ENCODE results near the gene MOB1A. TPM values are rescaled to one million over a fixed set of nuclear protein-coding genes. Genes with fewer than 3 reads are reported as not detected.

MOB1A gene
- total RNA-seq, 1 experiment from 2014 or later: 132 TPM

DNA sequence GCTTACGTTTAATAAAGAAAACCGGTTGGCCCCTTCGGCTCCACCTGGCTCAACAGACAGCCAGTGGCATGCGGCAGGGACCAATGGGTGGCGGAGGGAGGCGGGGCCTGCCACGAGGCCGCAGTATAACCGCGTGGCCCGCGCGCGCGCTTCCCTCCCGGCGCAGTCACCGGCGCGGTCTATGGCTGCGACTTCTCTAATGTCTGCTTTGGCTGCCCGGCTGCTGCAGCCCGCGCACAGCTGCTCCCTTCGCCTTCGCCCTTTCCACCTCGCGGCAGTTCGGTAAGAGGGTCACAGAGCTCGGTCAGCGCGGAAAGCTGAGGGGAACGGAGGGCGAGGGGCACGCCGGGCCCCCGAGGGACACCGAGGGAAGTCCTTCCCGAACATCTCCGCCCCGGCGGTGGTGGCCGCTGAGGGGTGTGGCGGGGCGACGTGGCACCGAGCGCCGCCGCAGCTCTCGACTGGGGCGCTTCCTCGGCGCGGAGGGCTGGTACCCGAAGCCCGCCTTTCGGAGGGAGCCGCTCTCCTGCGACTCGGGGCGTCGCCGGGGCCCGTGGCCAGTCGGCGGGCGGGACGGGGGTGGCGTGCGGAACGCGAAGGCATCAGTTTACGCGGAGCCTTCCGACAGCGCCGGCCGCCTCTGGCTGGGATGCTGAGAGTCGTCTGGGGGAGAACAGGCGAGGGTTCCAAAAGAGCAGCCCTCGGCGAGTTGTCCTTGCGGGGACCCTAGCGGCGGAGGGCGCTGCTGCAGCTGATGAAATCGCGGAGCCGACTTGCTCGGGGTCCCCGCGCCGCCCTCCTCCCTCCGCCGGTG lies 20.0 kb upstream of the MOB1A start, which contains the start of gene MTHFD2:
Gene MTHFD2 (plus strand): TSS at position 155 of the 814 bp plus-strand sequence. CDS start 27 bp downstream, at position 182.
- H3K9me2 ChIP-seq (ENCODE audit: insufficient read depth): no peaks in the 10 kb centered on the region
- no TSS peak for BruUV-seq (replicated peaks)
- peaks cover 52% of the 10 kb centered on the region for H3K79me2 ChIP-seq (ENCODE audit: insufficient read depth, low read length)
- peak; percentile 99 for TF ChIP-seq POLR2A (IDR thresholded peaks at IDR 0.05; ENCODE audit: borderline replicate concordance, extremely low read depth, insufficient read depth, insufficient read length)
- TF ChIP-seq SRF (IDR thresholded peaks at IDR 0.05; ENCODE audit: low read depth): no peak
- TF ChIP-seq, protein P1, sequence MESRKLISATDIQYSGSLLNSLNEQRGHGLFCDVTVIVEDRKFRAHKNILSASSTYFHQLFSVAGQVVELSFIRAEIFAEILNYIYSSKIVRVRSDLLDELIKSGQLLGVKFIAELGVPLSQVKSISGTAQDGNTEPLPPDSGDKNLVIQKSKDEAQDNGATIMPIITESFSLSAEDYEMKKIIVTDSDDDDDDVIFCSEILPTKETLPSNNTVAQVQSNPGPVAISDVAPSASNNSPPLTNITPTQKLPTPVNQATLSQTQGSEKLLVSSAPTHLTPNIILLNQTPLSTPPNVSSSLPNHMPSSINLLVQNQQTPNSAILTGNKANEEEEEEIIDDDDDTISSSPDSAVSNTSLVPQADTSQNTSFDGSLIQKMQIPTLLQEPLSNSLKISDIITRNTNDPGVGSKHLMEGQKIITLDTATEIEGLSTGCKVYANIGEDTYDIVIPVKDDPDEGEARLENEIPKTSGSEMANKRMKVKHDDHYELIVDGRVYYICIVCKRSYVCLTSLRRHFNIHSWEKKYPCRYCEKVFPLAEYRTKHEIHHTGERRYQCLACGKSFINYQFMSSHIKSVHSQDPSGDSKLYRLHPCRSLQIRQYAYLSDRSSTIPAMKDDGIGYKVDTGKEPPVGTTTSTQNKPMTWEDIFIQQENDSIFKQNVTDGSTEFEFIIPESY (IDR thresholded peaks at IDR 0.05; ENCODE audit: extremely low read depth, insufficient replicate concordance, low read length): no peak
- TF ChIP-seq YY1 (IDR thresholded peaks at IDR 0.05; ENCODE audit: extremely low read depth, insufficient replicate concordance, low read depth, low read length): peak; percentile 42
- peak; percentile 98 for TF ChIP-seq POLR2AphosphoS5 (IDR thresholded peaks at IDR 0.05; ENCODE audit: low read depth, low read length)
- TF ChIP-seq, protein P2, sequence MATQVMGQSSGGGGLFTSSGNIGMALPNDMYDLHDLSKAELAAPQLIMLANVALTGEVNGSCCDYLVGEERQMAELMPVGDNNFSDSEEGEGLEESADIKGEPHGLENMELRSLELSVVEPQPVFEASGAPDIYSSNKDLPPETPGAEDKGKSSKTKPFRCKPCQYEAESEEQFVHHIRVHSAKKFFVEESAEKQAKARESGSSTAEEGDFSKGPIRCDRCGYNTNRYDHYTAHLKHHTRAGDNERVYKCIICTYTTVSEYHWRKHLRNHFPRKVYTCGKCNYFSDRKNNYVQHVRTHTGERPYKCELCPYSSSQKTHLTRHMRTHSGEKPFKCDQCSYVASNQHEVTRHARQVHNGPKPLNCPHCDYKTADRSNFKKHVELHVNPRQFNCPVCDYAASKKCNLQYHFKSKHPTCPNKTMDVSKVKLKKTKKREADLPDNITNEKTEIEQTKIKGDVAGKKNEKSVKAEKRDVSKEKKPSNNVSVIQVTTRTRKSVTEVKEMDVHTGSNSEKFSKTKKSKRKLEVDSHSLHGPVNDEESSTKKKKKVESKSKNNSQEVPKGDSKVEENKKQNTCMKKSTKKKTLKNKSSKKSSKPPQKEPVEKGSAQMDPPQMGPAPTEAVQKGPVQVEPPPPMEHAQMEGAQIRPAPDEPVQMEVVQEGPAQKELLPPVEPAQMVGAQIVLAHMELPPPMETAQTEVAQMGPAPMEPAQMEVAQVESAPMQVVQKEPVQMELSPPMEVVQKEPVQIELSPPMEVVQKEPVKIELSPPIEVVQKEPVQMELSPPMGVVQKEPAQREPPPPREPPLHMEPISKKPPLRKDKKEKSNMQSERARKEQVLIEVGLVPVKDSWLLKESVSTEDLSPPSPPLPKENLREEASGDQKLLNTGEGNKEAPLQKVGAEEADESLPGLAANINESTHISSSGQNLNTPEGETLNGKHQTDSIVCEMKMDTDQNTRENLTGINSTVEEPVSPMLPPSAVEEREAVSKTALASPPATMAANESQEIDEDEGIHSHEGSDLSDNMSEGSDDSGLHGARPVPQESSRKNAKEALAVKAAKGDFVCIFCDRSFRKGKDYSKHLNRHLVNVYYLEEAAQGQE (IDR thresholded peaks at IDR 0.05; ENCODE audit: low read depth): no peak
- TF ChIP-seq CEBPB (IDR thresholded peaks at IDR 0.05; ENCODE audit: low read depth): peak; percentile 57; the same call in 1 of the 2 replicates
- TF ChIP-seq EGR1 (IDR thresholded peaks at IDR 0.05; ENCODE audit: low read depth): no peak; the same call in 1 of the 2 replicates
- peak; percentile 98 for TF ChIP-seq SIN3A (IDR thresholded peaks at IDR 0.05; ENCODE audit: low read depth)
- peak; percentile 52 for TF ChIP-seq ZFX (IDR thresholded peaks at IDR 0.05)
- no peak for TF ChIP-seq FOSL1 (IDR thresholded peaks at IDR 0.05; ENCODE audit: low read depth)
- TF ChIP-seq TCF7L2 (IDR thresholded peaks at IDR 0.05; ENCODE audit: borderline replicate concordance, extremely low read depth, insufficient read depth, insufficient read length): no peak
- 0 out of 2 replicates have a peak, but pooled peaks have one; percentile 28 for TF ChIP-seq RAD21 (IDR thresholded peaks at IDR 0.05; ENCODE audit: low read depth)
- TF ChIP-seq ZNF274 (IDR thresholded peaks at IDR 0.05; ENCODE audit: low read depth, low read length): no peak
- TF ChIP-seq, protein P3, sequence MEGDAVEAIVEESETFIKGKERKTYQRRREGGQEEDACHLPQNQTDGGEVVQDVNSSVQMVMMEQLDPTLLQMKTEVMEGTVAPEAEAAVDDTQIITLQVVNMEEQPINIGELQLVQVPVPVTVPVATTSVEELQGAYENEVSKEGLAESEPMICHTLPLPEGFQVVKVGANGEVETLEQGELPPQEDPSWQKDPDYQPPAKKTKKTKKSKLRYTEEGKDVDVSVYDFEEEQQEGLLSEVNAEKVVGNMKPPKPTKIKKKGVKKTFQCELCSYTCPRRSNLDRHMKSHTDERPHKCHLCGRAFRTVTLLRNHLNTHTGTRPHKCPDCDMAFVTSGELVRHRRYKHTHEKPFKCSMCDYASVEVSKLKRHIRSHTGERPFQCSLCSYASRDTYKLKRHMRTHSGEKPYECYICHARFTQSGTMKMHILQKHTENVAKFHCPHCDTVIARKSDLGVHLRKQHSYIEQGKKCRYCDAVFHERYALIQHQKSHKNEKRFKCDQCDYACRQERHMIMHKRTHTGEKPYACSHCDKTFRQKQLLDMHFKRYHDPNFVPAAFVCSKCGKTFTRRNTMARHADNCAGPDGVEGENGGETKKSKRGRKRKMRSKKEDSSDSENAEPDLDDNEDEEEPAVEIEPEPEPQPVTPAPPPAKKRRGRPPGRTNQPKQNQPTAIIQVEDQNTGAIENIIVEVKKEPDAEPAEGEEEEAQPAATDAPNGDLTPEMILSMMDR (IDR thresholded peaks at IDR 0.05 in 2 of 3, conservative IDR thresholded peaks at IDR 0.05 in 1 of 3; ENCODE audit: borderline replicate concordance in 1 of 3, insufficient read depth in 1 of 3, low read depth in 2 of 3, low read length in 2 of 3): peak; percentile 25 to 76 (median 65); a peak in 5 of 6 replicates
- no peak for TF ChIP-seq EZH2phosphoT487 (IDR thresholded peaks at IDR 0.05; ENCODE audit: borderline replicate concordance)
- TF ChIP-seq JUND (IDR thresholded peaks at IDR 0.05): no peak
- TF ChIP-seq CBX3 (IDR thresholded peaks at IDR 0.05; ENCODE audit: low read depth): peak; percentile 86
- no peak for TF ChIP-seq EZH2 (IDR thresholded peaks at IDR 0.05)

More for the DNA sequence above, 20.0 kb upstream of the MOB1A start, which contains the start of gene MTHFD2:
- DNase-seq (ENCODE audit: low read depth, low spot score) (peak; percentile 65), ATAC-seq (peak; percentile 93)
- intact Hi-C loops (cut with micrococcal nuclease): no loop called here
- CTCF ChIA-PET: no interaction called here
- H3K4me1 ChIP-seq (ENCODE audit: control insufficient read depth in 1 of 2, insufficient read depth in 2 of 2, low read length in 2 of 2): peaks cover 17 to 19% of the 10 kb centered on the region in 2 experiments; a peak in 3 of 4 replicates
- POLR2A ChIA-PET: interaction anchor here (1.1 to 2.3 kb wide), 5 partner anchors 9 to 370 kb away, joined by 4 to 8 read pairs (median 5); partner anchors contain the start of genes MOB1A and STAMBP
- peak within 1 kb of the TSS; percentile 94 for H3K27ac ChIP-seq (ENCODE audit: low read depth, low read length)
- no peaks in the 10 kb centered on the region for H3K27me3 ChIP-seq (ENCODE audit: insufficient read depth, low read length)
- H3K4me2 ChIP-seq (ENCODE audit: low read length): peak within 1 kb of the TSS; percentile 97
- peak within 1 kb of the TSS; percentile 34 for H2AFZ ChIP-seq (ENCODE audit: low read depth, low read length, poor library complexity, severe bottlenecking)
- peak within 1 kb of the TSS; percentile 93 to 96 for H3K4me3 ChIP-seq (replicated peaks in 1 of 2; ENCODE audit: low read depth in 1 of 2, low read length in 2 of 2)
- H3K9me3 ChIP-seq (ENCODE audit: control insufficient read depth in 1 of 2, insufficient read depth in 1 of 2, low read depth in 1 of 2, low read length in 2 of 2): no peaks in the 10 kb centered on the region
- H3K9ac ChIP-seq (ENCODE audit: low read length): peak within 1 kb of the TSS; percentile 100
- RAD21 ChIA-PET (ENCODE audit: low non-redundant PET in 1 of 2, low total read pairs in 2 of 2, uncharacterized antibody in 2 of 2, unreplicated experiment in 2 of 2): no interaction called here
- H3K36me3 ChIP-seq (ENCODE audit: control insufficient read depth in 1 of 2, insufficient read depth in 2 of 2, low read length in 2 of 2): peaks cover 5 to 8% of the 10 kb centered on the region in 2 experiments; a peak in 2 of 4 replicates
- H4K20me1 ChIP-seq (ENCODE audit: insufficient read depth): peaks cover 21% of the 10 kb centered on the region; the same call in 1 of the 2 replicates
